ENCODE results near the gene ARFGEF3.

- no peak for TF ChIP-seq CTCF (IDR thresholded peaks at IDR 0.05)
- TF ChIP-seq POLR2A (IDR thresholded peaks at IDR 0.05) = no peak
Measured at GRCh38 chr6:138307352-138307751, 145.6 kb downstream of the ARFGEF3 start.

Data from heart left ventricle (tissue), 13 donors.